Stimulated activated CD8-positive, alpha-beta memory T cell treated with anti-CD3 and anti-CD28 coated beads, Interleukin-12 subunit alpha, Interleukin-12 subunit beta, amount 100 ng/mL, for 24 hours (primary cell): ENCODE data around the gene TMEM187.
A peak's percentile ranks its signal among the peaks of the same experiment; 100 is the strongest.

Experiments used
- DNase-seq: peaks from one replicate; pipeline ENCODE4 v3.0.0-alpha.2; 2020; ENCODE audit errors: extremely low read depth

The TMEM187 gene

DNA sequence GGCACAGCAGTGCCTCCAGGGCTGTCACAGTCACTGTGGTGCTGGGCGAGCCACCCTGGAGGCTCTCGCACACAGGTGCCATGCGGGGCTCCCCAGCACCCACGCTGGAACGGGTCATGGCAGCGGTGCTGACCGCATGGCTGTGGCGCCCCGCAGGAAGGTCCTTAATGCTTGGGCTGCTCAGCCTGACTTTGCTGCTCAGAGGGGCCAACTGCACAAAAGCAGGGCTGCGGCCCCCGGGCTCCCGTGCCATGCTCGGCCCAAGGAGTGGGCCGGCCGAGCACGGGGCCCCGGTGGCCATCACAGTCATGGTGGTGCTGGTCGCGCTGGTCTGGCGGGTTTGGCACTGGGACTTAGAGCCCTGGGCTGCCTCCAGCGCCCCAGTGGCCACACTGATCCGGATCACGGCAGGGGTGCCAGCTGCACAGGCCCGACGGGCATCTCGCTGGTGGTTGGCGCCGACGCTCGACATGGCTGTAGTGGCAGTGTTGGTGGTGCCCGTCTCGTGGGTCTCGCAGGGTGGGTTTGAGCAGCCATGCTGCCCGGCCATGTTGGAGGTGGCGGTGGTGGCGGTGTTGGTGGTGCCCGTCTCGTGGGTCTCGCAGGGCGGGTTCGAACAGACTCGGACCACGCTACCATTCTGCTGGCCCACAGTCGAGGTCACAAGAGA is 17.9 kb upstream of the TMEM187 start:
- DNase-seq = no peak

DNA sequence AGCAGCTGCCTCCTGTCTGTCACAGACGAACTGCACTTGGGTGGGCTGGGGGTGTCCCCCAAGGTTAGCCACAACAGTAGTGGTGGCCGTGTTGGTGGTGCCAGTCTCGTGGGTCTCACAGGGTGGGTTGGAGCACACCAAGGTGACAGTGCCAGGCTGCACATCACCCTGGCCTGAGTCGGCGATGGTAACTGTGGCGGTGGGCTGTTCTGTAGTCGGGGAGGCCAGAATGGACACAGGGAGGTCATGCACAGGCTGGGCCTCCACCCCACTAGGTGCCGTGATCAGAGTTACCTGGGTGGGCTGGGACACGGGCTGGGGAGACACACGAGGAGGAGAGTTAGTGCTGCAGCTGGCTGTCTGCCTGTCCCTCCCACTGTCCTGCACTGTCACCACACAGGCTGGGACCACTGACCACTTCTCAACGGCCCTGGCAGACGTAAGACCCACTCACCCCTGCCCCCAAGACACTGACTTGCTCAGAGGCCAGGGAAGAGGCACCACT is 17.3 kb upstream of the TMEM187 start:
- DNase-seq = no peak

DNA sequence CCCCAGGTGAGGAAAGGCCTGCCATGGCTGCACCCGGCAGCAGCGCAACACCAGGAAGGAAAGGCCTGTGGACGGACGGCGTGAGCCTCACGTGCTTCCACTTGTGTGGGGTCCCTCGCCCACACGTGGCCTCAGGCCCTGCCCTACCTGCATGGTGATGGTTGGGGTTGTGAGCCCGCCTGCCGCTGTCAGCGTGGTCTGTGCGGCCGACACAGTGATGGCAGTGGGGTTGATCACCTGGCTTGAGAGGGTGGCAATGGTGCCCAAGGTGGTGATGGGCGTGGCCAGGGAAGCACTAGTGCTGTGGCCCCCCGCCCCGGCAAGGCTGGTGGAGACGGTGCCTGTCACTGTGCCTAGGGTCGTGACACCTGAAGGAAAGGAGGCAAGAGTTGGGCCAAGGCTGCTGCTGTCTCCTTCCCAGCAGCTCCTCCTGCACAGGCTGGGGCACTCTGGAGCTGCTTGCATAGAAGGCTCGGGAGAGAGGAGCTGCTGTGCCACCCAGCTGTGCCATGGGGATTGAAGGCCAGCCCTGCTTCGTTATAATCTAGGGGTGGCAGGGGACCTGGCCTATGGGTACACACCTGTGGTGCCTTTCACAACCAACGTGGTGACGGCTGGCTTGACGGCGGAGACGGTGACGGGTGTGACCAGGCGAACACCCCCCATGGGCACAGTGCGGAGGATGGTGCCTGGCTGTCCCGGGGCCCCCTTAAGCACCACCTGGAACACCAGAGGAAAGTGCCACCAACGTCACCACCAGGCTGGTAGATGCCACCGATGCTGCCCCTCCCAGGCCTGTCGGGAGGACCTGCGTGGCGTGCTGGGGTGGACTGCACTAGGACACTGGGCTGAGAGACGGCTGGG is 16.3 kb upstream of the TMEM187 start:
- DNase-seq = no peak

DNA sequence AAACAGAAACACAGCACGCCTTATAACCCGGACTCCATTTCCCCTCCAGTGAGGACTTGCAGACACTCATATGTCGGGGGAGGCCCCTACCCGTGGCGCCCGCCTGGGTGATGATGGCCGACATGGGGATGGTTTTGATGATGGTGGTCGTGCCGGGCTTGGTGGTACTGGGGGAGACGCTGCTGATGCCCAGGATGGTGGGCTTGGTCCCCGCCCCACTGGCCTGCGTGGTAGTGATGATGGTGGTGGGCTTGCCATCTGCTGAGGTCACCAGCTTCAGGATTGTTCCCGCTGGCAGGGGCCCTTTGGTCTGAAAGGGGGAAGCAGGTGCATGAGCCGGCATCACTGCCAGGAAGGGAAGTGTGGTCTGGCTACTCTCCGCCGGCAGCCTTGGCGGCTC is 15.3 kb upstream of the TMEM187 start:
- DNase-seq = no peak

DNA sequence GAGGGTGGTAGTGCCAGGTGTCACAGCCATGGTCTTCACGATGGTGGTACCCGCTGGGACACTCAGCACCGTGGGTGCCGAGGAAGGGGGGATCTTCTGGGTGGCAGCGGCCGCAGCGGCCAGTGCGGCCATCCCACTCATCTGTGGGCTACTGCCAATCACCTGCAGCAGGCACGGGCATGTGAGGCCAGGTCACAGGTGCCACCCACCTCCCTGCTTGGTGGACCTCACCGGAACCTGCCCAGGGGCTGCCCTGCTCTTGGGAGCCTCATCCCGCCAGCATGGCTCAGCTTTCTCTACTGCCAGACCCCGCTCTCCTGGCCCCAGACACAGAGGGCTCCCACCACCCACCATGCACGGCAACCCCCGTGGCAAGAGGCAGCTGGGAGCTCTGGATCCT is 13.9 kb upstream of the TMEM187 start:
- DNase-seq = no peak

DNA sequence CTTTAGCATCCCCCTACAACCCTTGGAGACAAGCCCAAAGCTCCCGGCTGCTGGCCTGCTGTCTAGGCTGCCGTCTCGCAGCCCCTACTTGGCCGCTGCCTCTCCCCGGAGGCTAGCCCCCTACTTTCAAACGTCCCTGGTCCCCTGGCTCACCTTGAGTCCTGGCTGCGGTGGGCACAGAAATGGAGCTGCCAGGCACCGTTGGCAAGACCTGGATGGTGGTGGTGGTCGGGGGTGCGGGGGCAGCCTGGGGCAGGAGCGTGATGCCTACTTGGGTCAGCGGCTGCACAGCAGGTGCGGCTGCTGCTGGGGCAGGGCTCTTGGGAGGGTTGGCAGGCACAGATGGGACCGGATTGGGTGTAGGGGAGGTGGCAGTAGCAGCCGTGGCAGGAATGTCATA is 12.9 kb upstream of the TMEM187 start:
- no peak for DNase-seq

DNA sequence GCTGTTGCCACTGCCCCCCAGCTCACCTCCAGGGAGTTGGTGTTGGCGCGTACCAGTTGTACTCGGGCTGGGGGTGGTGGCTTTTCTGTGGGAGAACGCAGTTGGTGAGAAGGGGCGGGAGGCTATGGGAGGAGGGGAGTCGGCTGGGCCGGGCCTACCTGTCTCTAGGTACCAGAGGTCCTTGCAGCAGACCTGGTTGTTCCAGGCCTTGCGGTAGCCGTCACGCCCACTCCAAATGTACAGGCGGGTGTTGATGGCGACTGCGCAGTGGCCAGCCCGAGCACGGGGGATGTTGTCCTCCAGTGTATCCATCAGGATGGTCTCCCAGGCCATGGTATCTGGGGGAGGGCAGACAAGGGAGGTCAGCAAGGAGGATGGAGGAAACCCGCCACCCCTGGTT is 12.5 kb upstream of the TMEM187 start:
- no peak for DNase-seq

DNA sequence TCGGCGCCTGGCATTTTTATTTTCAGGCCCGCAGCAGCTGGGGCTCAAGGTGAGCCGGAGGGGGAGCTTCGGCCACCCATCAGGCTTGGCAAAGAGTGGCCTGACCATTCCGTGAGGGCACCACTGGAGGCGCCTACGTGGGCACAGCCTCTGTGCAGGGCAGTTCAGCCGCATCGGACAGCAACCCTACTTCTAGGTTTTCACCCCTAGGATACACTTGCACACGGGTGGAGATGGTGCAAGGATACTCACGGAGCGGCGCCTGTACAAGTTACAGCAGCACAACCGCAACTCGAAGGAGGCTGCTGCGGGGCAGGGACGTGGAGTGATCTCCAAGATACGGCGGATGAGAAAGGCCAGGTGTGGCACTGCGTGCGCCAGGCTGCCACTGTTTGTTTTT is 11.8 kb upstream of the TMEM187 start:
- no peak for DNase-seq

DNA sequence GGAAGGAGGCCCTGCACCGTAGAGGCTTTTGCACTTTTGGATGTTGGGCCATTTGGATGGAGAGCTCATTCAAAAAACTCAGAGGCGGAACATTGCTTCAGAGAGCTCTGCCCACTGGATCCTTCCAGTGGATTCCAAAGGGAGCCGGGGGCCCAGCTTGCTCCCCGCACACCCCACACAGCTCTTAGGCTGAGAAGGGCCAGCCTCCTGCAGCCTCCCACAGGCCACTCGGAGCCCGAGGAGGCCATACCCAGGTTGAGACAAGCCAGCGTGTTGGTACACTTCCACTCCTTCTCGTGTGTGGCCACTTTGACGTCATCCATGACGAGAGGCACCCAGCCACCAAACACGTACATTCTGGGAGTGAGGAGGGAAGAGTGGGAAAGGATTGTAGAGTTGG is 11.3 kb upstream of the TMEM187 start:
- DNase-seq = no peak

DNA sequence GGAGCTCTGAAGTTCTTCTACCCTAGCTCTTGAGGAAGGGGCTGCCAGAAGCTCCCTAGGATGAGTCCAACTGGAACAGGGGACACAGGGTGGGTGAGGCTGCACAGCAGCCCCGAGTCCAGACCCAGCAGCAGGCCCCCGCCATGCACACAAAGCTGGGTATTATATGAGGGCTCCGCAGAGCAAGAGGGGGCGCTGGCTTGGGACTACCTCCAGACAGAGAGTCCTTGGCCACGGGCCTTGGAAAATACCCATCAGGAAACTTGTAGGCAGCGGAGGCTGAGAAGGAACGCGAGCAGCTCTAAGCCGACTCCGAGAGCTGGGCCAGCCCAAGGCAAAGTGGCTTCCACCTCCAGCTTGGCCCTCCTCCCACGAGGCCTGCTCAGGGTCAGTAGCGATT is 9.0 kb upstream of the TMEM187 start:
- DNase-seq = no peak

DNA sequence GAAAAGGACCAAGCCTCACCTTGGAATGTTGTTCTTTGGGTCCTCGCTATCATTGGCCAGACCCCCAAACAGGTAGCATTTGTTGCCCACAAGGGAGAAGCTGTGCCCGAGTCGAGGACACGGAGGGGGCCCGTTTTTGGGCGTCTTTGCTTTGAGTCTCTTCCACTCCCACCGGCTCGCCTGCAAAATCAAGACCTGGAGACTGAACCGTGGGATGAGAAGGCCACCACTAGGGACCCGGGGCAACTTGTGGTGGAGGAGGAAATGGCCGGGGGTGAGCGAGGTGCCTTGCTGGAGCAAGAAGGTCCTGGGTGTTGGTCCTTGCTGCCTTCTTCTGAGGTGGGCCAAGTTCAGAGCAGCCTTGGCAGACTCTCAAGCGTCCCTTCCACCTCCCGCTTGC is 8.4 kb upstream of the TMEM187 start:
- no peak for DNase-seq

DNA sequence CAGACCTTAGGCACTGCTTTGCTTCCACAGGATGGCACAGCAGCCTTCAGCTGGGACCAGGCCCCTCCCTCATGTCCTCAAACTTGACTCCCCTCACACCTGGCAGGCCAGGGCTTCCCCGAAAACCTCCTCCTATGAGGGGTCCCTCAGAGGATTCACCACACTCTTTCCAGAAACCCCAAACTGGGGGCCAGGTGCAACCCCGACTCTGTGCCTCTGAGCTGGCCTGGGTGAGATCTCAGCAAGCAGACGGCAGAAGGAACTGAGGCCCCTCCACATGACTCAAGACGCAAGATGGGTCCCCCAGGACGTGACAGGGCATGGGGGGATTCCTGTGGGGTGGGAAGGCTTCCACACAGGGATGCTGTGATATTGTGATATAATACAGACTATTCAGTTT is 7.1 kb upstream of the TMEM187 start:
- DNase-seq = no peak

DNA sequence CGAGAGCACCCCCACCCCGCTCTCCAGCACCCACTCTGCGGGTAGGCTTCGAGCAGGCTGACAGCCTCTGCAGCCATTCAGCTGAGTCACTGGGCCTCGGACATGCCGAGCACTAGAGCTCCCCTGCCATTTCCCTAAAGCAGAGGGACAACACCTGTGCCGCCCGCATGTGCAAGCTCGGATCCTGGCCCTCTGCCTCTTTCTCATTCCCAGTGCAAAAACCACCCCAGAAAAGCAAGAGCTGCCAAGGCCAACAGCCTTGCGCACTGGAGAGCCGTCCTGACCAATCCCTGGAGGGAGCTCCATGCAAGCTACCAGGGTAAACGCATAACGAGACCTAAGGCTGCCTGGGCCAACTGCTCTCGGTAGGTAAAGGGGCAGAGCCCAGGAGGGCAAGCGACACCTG is 6.3 kb upstream of the TMEM187 start:
- no peak for DNase-seq

DNA sequence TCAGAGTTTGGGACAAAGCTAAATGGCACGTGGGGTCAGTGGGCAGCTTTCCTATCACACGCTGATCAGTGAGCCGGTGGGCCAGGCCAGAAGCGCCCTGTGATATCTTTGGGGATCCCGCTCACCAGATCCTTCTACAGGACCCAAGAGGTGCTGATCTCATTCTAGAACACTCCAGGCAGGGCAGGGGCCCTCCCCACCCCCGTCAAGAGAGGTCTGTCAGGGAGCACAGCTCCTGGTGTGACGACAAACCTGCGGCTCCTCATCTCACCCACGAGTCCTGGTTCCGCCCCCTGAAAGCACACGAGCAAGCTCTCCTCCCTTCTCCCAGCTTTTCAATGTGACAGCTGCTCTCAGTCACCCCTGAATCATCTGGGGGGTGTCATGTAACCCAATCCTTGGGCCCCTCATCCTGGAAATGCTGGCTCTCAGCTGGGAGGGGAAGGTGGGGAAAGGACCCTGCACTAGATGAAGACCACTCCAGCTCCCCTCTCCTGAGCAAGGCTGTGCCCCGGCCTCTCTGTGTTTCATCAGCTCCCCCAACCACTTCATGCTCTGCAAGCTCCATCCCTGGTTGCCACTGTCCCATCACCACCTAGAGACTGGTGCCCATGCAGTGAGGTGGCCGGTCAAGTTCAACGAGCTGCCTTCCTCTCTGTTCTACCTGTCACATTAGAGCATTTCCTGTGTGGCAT is 5.6 kb upstream of the TMEM187 start:
- DNase-seq = no peak

DNA sequence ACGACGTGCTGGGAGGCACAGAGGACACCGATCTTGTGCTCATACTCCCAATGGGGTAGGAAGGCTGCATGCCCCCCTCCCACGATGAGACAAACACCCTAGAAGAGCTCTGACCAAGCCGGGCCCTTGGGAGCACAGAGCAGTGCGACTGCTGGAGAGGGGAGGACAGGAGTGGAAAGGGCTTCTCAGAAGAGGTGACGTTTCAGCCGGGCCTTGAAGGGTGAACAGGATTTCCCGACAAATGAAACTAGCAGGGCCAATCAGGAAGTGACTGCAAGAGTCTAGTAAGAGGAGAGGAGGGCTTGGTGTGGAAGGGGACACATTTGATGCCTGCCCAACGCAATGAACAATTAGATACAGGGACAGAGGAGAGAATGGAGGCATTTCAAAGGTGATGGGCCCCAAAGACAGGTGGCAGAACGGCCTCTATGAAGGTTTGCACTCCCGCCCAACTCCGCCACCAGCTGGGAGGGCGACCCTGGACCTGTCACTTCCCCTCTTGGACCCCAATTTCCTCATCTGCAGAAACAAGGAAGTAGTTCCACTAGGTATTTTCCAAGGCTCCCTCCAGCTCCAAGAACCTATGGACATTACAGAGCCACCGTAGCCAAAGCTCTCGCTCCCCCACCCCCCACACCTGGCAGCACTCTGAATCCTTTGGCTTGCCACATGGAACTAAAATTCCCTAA is 4.9 kb upstream of the TMEM187 start:
- DNase-seq = no peak

DNA sequence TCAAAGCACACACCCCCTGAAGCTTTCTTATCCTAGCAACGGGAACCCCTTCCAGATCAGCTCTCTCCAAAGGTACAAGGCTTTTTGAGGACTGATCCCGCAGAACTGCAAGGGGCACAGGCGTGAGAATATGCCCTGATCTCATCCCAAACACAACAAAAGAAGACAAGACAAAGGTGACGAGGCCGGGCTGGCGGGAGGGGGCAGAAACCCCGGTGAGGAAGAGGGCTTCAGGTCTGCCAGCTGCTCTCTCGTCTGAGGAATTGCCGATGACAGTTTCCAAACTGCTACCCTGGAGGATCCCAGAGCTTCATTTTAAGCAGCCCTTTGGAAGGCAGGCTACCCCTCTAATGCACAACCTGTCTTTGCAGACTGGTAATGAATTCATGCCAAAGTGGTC is 4.3 kb upstream of the TMEM187 start:
- no peak for DNase-seq

DNA sequence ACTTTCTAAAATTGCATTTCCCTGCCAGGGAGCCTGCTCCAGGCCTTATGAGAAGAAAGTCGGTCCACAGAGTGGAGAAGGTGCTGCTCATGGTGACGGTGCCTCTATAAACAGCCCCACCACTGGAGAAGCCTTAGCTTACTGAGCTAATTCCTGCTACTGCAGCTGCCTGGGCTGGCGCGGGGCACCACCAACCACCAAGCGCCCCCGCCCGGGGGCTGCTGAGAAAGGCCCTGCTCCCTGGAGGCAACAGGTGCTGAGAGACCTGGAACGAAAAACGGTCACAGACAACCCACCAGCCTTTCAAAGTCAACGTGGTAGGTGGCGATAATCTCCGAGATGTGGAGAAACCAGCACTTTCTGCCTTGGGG is 3.8 kb upstream of the TMEM187 start:
- no peak for DNase-seq

DNA sequence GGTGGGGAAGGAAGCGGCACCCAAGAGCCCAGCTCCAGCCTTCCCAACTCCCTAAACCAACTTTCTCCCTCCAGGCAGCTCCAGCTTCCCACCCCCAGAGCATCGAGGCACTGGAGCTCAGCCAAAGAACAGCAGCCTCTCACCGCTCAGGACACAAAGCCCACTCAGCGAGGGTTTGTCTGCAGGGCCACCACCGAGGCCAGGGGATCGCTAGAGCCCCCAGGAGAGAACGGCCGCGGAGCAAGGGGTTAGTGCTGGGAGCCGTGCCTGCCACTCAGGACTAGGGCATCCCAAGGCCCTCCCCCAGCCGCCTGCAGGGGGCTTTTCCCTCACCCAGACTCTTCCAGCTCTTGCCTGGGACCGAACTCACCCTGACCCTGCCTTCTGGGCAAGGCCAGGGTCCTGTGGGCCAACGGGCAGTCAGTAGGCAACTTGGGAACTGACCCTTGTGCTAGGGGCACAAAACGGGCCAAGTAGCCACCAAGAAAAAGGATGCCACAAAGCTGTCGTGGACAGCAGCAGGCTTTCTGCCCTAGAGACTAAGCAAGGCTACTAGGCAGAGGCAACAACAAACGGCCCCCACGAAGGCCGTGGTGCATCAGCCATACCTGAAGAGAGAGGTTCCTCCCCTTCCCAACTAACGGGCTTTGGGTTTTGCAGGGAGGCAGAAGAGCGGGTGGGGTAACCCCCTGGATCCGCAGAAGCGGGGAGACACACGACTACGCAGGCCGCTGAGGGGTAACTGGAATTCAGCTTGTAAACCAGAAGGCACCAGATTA is 3.2 kb upstream of the TMEM187 start:
- no peak for DNase-seq

DNA sequence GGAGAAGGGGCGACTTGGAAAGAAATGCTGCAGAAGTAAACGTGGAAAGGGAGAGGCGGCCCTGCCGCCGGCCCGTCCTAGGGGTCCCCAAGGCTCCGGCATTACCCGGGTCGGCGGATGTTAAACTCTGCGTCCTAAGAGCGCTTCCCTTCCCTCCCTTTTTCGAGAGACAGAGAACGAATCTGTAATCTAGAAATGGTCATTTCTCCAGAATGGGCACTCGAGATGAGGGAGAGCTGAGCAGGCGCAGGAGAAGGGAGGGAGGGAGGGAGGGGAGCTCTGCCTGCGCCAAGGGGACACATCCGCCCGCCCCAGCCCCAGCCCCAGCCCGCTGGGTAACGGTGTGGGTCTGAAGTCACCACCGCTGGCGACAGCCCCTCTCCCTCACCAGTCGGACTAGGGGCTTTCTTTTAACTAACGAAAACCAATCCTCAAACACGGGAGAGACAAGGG is 2.6 kb upstream of the TMEM187 start:
- DNase-seq = no peak

DNA sequence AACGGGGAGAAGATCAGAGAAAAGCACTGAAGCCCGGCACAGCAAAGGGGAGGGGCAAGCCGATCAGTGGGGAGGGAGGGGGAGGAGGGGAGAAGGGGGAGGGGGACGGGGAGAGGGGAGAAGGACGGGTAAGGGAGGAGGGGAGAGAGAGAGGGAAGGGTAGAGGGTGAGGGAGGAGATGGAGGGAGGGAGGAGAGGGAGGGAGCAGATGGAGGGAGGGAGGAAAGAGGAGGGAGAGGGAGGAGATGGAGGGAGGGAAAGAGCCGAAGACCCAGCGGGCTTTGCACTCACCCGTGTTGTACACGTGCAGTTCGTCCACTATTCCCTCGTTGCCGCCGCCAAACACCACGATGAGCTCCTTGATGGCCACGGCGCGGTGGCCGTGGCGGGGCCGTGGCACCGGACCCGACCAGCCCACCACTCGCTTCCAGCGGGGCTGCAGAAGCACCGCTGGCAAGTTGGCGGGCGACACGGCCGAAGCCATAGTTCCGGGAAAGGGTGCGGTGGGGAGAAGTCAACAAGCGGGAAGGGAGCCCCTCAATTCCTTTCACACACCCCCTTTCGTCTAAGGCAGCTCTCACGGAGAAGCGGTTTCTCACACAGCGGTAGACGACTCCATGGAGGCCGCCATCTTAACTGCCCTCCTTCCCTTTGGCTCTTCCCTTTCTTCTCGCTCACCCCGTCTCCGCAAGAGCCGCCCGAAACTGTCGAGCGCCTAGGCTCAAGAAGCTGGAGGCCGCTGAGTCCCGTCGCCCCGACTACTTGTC is 2.0 kb upstream of the TMEM187 start:
- DNase-seq = no peak

DNA sequence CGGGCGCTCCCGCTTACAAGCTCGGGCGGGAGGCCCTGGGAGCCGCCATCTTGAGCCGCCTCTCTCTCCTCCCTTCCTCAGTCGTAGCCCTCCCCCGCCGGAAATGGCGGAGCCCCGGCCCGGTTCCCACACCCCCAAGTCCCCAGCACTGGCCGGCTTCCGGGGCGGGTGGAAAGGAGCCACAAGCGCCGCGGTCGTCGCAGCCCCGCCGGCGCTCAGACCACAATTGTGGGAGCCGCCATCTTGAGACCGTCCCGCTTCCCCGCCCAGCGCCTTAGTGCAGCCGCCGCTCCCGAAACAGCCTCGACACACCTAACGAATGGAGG is 1.5 kb upstream of the TMEM187 start:
- DNase-seq = peak; percentile 69
